Stimulated activated CD8-positive, alpha-beta memory T cell treated with anti-CD3 and anti-CD28 coated beads, Interleukin-4, amount 100 ng/mL, for 1 hour (primary cell): ENCODE measurements around the gene ISOC1.

Experiments used
- DNase-seq, 2 donors: peaks; one replicate each; pipeline ENCODE4 v3.0.0-alpha.2; 2020; ENCODE audit warnings: low read depth in 2 of 2, low spot score in 1 of 2

The ISOC1 gene

DNA sequence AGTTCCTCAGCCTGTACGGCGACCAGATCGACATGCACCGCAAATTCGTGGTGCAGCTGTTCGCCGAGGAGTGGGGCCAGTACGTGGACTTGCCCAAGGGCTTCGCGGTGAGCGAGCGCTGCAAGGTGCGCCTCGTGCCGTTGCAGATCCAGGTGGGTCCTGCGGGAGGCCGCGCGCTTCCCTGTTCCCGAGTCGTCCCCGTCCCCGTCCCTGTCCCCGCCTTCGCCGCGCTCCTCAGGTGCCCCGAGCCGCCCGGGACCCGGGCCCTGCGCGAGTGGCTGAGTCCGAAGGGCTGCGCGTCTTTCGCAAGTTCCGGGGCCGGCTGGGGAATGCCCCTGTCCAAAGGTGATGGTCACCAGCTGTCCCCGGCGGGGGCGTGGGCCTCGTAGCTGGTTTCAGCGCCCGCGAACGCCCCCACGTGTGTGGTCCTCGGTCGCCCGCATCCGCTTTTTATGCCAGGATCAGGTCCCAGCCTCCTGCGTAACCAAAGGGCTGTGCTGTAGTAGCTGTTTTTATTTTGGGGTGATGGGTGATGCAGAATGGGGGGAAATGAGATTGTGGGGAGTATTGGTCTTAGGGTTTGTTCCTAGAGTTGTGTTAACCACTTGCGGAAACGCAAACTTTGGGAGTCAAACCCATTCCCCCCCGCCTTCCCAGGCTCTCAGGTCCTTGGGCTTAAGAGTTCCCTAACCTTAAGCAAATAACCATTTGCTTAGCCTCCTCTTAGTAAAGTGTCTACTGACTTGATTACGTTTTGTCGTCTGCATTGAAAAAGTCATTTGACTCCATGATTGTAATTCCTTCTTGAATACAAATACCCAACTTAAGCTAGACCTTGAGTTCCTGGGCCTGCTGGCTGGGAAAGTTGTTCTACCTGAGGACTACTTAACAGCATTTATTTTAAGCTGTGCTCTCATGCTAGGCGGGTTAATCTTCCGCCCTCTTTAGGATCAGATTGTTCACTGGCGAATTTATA is 663 bp downstream of the ISOC1 start:
- peak; percentile 2 to 10 for DNase-seq

- no peak for DNase-seq
These were observed 1.9 kb downstream of the ISOC1 start for GRCh38 chr5:129096382-129096991.

DNA sequence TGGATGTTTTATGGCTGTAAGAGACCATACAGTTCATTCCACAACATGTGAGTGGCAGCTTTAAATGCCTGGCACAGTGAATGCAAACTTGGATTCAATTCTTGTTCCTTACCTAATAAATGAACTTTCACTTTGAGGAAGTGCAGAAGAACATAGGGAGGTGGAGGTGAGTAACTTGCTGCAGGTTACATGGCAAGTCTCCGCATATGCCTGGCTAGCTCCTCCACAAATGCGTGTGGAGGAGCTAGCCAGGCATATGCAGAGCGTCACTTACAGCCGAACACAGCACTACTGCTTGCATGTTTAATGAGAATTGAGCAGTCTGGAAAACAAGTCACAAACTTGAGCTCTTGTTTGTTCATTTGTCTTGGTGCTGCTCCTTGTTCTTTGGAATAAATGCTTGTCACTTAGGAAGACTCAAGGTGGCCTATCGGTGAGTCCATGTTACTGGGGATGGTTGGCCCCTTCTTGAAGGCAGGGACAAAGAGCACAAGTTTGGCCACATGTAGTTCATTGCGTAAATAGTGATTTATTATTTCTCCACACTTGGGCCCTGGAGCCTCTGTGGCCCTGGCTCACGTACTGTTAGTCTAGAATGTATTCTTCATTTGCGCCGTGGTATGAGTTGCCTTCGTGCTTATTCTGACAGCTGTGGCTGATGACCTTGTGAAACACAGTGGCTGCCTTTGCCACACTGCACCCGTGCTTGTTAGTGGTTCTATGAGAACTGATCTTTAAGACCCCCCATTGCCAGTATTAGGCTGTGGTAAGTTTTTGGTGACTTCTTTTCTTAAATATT is 3.1 kb downstream of the ISOC1 start:
- DNase-seq: no peak

- no peak for DNase-seq
These were observed 4.1 kb downstream of the ISOC1 start for GRCh38 chr5:129098488-129099183.

GRCh38 chr5:129099184-129099569 is 4.6 kb downstream of the ISOC1 start:
- no peak for DNase-seq

DNA sequence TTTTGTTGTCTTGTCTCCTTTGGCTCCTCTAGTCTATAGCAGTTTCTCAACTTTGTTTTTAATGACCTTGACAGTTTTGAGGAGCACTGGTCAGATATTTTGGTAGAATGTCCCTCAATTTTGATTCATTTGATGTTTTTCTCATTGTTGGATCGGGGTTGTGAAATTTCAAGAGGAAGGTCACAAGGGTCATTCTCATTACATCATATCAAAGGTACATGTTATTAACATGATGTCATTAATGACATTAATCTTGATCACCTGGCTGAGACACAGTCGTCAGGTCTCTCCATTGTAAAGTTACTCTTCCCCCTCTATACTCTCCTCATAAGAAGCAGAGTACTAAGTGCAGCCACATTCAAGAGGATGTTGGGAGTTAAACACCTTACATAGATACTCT is 7.2 kb downstream of the ISOC1 start:
- no peak for DNase-seq

GRCh38 chr5:129103397-129103796 is 8.8 kb downstream of the ISOC1 start:
- no peak for DNase-seq

DNA sequence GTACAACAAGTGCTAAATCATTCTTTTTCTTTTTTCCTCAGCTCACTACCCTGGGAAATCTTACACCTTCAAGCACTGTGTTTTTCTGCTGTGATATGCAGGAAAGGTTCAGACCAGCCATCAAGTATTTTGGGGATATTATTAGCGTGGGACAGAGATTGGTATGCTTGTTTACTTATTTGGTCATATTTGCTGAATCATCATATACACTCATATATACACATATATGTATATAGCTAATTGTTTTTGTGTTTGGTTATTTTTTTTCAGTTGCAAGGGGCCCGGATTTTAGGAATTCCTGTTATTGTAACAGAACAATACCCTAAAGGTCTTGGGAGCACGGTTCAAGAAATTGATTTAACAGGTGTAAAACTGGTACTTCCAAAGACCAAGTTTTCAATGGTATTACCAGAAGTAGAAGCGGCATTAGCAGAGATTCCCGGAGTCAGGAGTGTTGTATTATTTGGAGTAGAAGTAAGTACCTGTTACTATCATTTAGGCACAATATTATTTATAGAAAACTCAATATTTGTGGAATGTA is 10.4 kb downstream of the ISOC1 start:
- no peak for DNase-seq

DNA sequence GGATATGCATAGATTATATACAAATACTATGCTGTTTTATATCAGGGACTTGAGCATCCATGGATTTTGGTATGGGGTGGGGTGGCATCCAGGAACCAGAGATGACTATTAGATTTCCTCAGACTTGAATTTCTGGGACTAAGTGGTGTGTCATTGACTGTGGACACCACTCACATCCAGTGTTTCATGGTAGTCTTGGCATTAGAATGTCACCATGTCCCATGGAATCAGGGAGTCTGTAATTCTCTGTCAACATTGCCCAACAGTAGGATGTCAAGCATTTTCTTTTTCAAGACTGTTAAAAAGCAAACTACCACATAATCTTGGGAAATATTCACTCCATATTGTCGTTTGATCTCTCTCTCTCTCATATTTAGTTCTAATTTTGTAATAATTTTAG is 13.1 kb downstream of the ISOC1 start:
- DNase-seq: no peak

GRCh38 chr5:129110742-129111141 is 16.2 kb downstream of the ISOC1 start:
- no peak for DNase-seq

GRCh38 chr5:129111351-129111750 is 16.8 kb downstream of the ISOC1 start:
- no peak for DNase-seq

DNA sequence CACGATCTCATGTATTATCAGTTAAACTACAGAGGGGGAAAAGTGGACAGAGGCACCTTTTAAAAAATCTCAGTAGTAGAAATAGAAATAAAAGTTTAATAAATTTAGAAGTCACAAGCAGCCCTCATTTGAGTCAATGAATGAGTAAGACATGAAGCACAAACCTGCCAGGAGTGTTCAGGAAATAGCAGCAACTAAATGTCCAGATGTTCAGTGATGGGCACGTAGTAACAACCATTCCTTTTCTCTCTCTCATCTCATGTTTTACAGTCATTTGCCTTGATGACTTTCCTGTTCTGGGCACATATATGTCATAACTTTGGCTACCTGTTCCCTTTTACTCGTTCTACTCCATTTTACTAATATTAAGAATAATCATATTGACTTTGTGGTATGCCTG is 17.7 kb downstream of the ISOC1 start:
- DNase-seq: no peak

- no peak for DNase-seq
These were observed 19.3 kb downstream of the ISOC1 start for GRCh38 chr5:129113867-129114266.

DNA sequence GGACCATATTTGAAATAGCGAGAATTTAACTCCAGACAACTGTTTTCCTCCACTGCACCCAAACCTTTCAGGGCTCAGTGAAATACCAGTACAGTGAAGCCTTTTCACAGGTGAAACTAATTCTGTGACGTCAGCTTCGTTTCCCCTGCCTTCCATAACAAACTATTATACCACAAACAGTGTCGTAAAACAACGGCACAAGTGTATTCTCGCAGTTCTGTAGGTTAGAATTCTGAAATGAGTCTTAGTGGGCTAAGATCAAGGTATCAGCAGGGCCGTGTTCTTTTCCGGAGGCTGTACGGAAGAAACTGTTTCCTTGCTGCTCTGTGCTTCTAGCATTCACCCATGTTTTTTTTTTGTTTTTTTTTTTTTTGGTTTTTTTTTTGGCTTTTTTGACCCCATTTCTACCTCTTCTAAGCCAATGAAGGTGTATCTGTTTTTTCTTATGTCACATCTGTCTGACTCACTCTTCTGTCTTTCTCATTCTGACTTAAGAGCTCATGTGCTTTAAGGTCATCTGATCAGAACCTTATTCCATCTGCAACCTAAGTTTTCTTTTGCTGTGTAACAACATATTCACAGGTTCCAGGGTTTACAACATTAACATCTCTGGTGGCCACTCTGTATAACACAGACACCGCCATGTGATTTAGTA is 20.1 kb downstream of the ISOC1 start:
- DNase-seq: no peak

GRCh38 chr5:129115680-129116079 is 21.1 kb downstream of the ISOC1 start:
- DNase-seq: no peak

GRCh38 chr5:129116797-129117196 is 22.2 kb downstream of the ISOC1 start:
- DNase-seq: no peak

DNA sequence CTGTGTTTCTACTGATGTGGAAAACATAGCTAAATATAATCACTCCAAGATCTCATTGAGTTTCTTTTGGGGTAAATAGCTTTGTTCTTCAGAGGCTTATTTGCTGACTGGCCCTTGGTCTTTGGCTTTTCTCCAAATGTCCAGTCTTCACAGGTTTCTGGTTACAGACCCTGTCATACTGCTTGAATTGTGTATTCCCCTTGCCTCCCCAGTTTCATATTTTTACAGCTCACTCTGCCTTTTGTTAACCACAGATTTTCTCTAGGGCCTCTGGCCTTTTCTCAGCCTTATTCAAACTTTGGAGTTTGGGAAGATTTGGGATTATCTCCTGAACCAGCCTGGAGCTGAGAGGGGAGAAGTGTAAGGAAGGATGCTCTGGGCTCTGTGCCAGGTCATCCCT is 23.9 kb downstream of the ISOC1 start:
- no peak for DNase-seq

DNA sequence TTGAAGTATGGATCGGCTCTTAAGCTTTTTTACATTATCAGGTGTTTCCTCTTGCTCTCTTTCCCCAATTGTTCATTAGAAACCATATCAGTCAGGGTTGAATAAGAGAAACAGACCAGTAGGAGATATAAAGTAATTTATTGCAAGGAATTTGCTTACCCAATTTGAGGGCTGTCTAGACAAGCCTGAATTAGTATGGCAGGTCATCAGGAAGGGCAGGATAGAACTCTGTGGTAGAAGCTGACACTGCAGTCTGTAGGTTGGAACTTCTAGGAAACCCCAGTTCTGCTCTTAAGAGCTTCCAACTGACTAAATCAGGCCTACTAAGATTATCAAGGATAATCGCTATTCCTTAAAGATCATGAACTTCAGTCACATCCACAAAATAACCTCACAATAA is 24.3 kb downstream of the ISOC1 start:
- no peak for DNase-seq

GRCh38 chr5:129120158-129120581 is 25.6 kb downstream of the ISOC1 start:
- no peak for DNase-seq

DNA sequence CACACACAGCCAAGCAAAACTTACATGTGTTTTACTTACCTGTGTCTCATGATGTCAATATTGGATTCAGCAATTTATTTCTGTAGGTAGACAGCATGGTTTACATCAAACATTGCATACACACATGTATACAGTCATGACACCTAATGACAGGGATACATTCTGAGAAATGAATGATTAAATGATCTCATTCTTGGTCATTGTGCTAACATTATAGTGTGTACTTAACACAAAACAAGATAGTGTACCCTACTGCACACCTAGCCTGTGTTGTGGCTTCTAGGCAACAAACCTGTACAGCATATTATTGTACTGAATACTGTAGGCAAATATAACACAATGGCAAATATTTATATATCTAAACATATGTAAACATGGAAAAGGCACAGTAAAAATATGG is 28.0 kb downstream of the ISOC1 start:
- DNase-seq: no peak
